ENCODE data around the gene PGAM5.

The PGAM5 gene

DNA sequence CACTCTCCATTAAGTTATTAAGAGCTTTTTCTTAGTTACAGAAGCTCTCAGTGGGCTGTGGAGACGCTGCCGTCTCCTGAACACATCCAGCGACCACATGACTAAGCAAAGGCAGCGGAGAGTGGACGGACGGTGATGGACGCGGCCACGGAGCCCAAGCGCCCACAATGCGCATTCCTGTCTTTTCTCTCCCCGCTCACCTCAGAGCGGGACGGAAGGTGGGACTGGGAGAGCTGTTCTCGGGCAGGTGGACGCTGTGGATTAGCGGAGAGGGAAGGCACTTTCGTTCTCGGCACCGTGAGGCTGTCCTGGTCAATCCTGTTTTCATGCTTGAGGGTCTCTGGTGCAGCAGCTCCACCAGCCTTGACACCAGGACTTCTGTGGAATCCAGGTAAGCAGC, 53.6 kb downstream of the PGAM5 start:
- TF ChIP-seq, protein P1, sequence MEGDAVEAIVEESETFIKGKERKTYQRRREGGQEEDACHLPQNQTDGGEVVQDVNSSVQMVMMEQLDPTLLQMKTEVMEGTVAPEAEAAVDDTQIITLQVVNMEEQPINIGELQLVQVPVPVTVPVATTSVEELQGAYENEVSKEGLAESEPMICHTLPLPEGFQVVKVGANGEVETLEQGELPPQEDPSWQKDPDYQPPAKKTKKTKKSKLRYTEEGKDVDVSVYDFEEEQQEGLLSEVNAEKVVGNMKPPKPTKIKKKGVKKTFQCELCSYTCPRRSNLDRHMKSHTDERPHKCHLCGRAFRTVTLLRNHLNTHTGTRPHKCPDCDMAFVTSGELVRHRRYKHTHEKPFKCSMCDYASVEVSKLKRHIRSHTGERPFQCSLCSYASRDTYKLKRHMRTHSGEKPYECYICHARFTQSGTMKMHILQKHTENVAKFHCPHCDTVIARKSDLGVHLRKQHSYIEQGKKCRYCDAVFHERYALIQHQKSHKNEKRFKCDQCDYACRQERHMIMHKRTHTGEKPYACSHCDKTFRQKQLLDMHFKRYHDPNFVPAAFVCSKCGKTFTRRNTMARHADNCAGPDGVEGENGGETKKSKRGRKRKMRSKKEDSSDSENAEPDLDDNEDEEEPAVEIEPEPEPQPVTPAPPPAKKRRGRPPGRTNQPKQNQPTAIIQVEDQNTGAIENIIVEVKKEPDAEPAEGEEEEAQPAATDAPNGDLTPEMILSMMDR (IDR thresholded peaks at IDR 0.05; ENCODE audit: low read depth, low read length) = no peak
- no peak overlapping the region for H3K4me3 ChIP-seq (ENCODE audit: low read depth, low read length)

DNA sequence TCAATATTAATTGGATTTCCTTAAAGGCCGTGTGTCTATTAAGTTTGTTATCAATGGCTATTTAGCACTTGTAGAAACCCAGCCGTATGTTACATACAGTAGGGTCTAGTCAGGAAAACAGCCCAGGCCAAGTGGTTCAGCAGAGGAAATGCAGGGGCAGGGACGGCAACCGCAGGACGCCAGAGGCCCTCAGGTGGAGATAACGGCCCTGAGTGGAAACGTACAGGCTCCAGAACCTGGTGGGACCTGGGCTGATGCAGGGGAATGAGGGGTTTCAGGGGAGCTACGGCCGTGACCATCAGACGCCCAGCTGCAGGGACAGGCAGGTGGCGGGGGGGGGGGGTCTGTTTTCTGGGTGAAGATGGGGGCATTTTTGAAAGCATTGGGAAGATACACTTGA, 54.7 kb downstream of the PGAM5 start:
- H3K4me3 ChIP-seq (ENCODE audit: low read depth, low read length) = no peak overlapping the region
- TF ChIP-seq, protein P1 (IDR thresholded peaks at IDR 0.05; ENCODE audit: low read depth, low read length) = no peak

DNA sequence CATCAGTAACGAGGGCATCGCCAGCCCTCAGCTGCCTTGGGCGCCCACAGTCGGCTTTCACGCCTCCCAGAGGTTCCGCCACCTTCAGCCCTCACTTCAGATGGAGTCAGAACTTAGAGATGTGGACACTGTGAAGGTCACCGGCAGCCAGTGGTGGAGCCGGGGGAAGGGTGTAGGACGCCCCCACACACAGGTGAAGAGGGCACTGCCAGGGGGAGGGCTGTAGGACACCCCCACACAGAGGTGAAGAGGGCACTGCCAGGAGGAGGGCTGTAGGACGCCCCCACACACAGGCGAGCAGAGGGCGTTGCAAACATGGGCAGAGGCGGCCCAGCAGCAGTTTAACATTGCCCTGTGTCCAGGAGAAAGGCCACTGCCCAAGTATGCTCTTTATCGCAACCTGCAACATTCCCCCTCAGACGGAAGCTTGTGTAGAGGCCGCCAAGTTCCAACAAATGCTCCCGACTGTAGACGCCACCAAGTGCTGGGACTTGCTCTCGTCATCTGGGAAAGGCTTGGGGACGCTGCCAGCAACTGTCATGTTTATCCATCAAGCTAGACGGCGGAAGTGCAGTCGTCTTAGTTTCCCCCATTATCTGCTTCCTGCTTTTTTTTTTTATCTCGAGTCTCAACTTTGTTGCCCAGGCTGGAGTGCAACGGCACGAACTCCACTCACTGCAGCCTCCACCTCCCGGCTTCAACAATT, 55.9 kb downstream of the PGAM5 start:
- H3K4me3 ChIP-seq (ENCODE audit: low read depth, low read length) = no peak overlapping the region
- TF ChIP-seq, protein P1 (IDR thresholded peaks at IDR 0.05; ENCODE audit: low read depth, low read length) = no peak

DNA sequence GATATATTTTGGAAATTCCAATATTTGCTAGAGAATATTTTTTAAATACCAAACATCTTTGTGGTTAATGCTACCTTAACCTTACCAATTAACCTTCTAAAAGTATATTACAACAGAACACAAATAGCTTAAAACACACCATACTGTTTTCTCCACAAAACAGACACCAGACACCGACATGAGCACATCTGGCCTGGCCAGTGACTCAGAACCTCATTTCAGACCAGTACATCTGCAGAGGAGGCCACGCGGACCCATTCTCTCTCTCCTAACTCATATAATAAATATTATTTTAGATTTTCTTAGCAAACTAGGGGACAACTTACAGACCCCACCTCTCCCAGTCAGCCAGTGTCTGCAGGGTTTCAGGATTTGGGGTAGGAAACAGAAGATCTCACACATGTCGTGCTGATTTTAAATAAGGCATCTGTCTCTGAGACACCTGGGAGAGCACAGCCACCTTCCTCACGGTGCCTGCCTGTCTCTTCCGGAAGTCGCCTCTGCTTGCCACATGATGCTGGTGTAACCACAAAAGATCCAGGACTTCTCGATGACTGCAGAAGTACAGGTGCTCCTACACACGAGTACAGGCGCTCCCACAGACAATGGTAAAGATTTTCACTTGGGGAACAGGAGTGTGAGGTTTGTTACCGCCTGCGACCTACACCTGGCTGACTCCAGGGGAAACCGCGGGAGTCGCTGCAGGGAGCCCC, 60.6 kb downstream of the PGAM5 start:
- H3K4me3 ChIP-seq (ENCODE audit: low read depth, low read length) = no peak overlapping the region
- TF ChIP-seq, protein P1 (IDR thresholded peaks at IDR 0.05; ENCODE audit: low read depth, low read length) = no peak

Data from WI38 (cell line).